Stimulated activated memory B cell treated with anti-CD40 and anti-IgM and Interleukin-4, amounts not matched to agents 10 μg/mL and 1 μg/mL and 100 μg/mL, for 72 hours (primary cell): Measurements from ENCODE around the gene SLC16A7.

Experiments
- ATAC-seq: fragments of 150-1000 bp; cut with Tn5 transposase; 2 replicates; pipeline ENCODE4 v1.10.0; 2021
- H3K27ac Mint-ChIP-seq: one replicate; pipeline ENCODE4 v1.8.0; 2022; ENCODE audit warnings: mild to moderate bottlenecking, mixed read lengths
- H3K27me3 Mint-ChIP-seq: one replicate; pipeline ENCODE4 v1.8.0; 2022; ENCODE audit warnings: mixed read lengths
- H3K36me3 Mint-ChIP-seq: one replicate; pipeline ENCODE4 v1.8.0; 2022; ENCODE audit warnings: mixed read lengths
- H3K4me1 Mint-ChIP-seq: one replicate; pipeline ENCODE4 v1.8.0; 2022; ENCODE audit warnings: mixed read lengths
- H3K4me3 Mint-ChIP-seq: one replicate; pipeline ENCODE4 v1.8.0; 2022; ENCODE audit warnings: mild to moderate bottlenecking, moderate library complexity, mixed read lengths
- H3K9me3 Mint-ChIP-seq: one replicate; pipeline ENCODE4 v1.8.0; 2022; ENCODE audit warnings: mixed read lengths

SLC16A7 gene

GRCh38 chr12:59643550-59643949, 47.7 kb downstream of the SLC16A7 start:
- Mint-ChIP-seq H3K27ac (no peak overlapping the region), H3K36me3 (peaks cover 50% of the 10 kb centered on the region), H3K9me3 (peaks cover 17% of the 10 kb centered on the region), H3K4me3 (no peak overlapping the region), H3K27me3 (no peaks in the 10 kb centered on the region), H3K4me1 (peaks cover 13% of the 10 kb centered on the region)
- peak; percentile 55 for ATAC-seq

GRCh38 chr12:59645242-59645641, 49.4 kb downstream of the SLC16A7 start:
- H3K4me1 Mint-ChIP-seq = peaks cover 21% of the 10 kb centered on the region
- H3K27me3 Mint-ChIP-seq = no peaks in the 10 kb centered on the region
- ATAC-seq = no peak
- peaks cover 58% of the 10 kb centered on the region for H3K36me3 Mint-ChIP-seq
- H3K4me3 Mint-ChIP-seq = no peak overlapping the region
- no peak overlapping the region for H3K27ac Mint-ChIP-seq
- H3K9me3 Mint-ChIP-seq = peaks cover 17% of the 10 kb centered on the region

GRCh38 chr12:59646636-59647035, 50.8 kb downstream of the SLC16A7 start:
- Mint-ChIP-seq H3K4me3 (no peak overlapping the region), H3K4me1 (peaks cover 34% of the 10 kb centered on the region), H3K9me3 (peaks cover 17% of the 10 kb centered on the region), H3K27me3 (no peaks in the 10 kb centered on the region), H3K36me3 (peaks cover 58% of the 10 kb centered on the region), H3K27ac (no peak overlapping the region)
- no peak for ATAC-seq

- Mint-ChIP-seq H3K9me3 (peaks cover 13% of the 10 kb centered on the region), H3K36me3 (peaks cover 50% of the 10 kb centered on the region), H3K4me1 (peaks cover 29% of the 10 kb centered on the region), H3K4me3 (no peak overlapping the region), H3K27ac (no peak overlapping the region), H3K27me3 (no peaks in the 10 kb centered on the region)
- no peak for ATAC-seq
These were observed 53.4 kb downstream of the SLC16A7 start for GRCh38 chr12:59649203-59649602.

- Mint-ChIP-seq H3K27ac (no peak overlapping the region), H3K4me3 (no peak overlapping the region)
These were observed 54.9 kb downstream of the SLC16A7 start for GRCh38 chr12:59650588-59651228.

GRCh38 chr12:59651229-59651920, 55.5 kb downstream of the SLC16A7 start:
- Mint-ChIP-seq H3K36me3 (peaks cover 35% of the 10 kb centered on the region), H3K4me3 (no peak overlapping the region), H3K27me3 (no peaks in the 10 kb centered on the region), H3K27ac (no peak overlapping the region), H3K4me1 (peaks cover 29% of the 10 kb centered on the region), H3K9me3 (peaks cover 3% of the 10 kb centered on the region)
- no peak for ATAC-seq

More at GRCh38 chr12:59650588-59651228, 54.9 kb downstream of the SLC16A7 start:
- peaks cover 4% of the 10 kb centered on the region for H3K9me3 Mint-ChIP-seq
- H3K4me1 Mint-ChIP-seq = peaks cover 29% of the 10 kb centered on the region
- H3K36me3 Mint-ChIP-seq = peaks cover 36% of the 10 kb centered on the region
- H3K27me3 Mint-ChIP-seq = no peaks in the 10 kb centered on the region
- no peak for ATAC-seq

- no peak for ATAC-seq
- Mint-ChIP-seq H3K9me3 (no peaks in the 10 kb centered on the region), H3K27ac (no peak overlapping the region), H3K4me3 (no peak overlapping the region), H3K27me3 (no peaks in the 10 kb centered on the region), H3K36me3 (peaks cover 31% of the 10 kb centered on the region), H3K4me1 (peaks cover 29% of the 10 kb centered on the region)
These were observed 56.3 kb downstream of the SLC16A7 start for GRCh38 chr12:59652130-59652529.

GRCh38 chr12:59654061-59654460, 58.2 kb downstream of the SLC16A7 start:
- no peak for ATAC-seq
- H3K27me3 Mint-ChIP-seq = no peaks in the 10 kb centered on the region
- H3K9me3 Mint-ChIP-seq = no peaks in the 10 kb centered on the region
- no peak overlapping the region for H3K27ac Mint-ChIP-seq
- peaks cover 11% of the 10 kb centered on the region for H3K36me3 Mint-ChIP-seq
- peaks cover 16% of the 10 kb centered on the region for H3K4me1 Mint-ChIP-seq
- no peak overlapping the region for H3K4me3 Mint-ChIP-seq

- peaks cover 7% of the 10 kb centered on the region for H3K4me1 Mint-ChIP-seq
- H3K4me3 Mint-ChIP-seq = no peak overlapping the region
These were observed 61.4 kb downstream of the SLC16A7 start for GRCh38 chr12:59657266-59657665.

GRCh38 chr12:59657711-59658110, 61.9 kb downstream of the SLC16A7 start:
- ATAC-seq = no peak
- no peaks in the 10 kb centered on the region for H3K9me3 Mint-ChIP-seq
- H3K27me3 Mint-ChIP-seq = no peaks in the 10 kb centered on the region
- no peak overlapping the region for H3K27ac Mint-ChIP-seq
- peaks cover 20% of the 10 kb centered on the region for H3K36me3 Mint-ChIP-seq
- no peak overlapping the region for H3K4me3 Mint-ChIP-seq
- H3K4me1 Mint-ChIP-seq = peaks cover 12% of the 10 kb centered on the region

More at GRCh38 chr12:59657266-59657665, 61.4 kb downstream of the SLC16A7 start:
- ATAC-seq = no peak
- no peaks in the 10 kb centered on the region for H3K27me3 Mint-ChIP-seq
- no peaks in the 10 kb centered on the region for H3K9me3 Mint-ChIP-seq
- H3K36me3 Mint-ChIP-seq = peaks cover 16% of the 10 kb centered on the region
- H3K27ac Mint-ChIP-seq = no peak overlapping the region

- Mint-ChIP-seq H3K4me1 (peaks cover 12% of the 10 kb centered on the region), H3K27me3 (no peaks in the 10 kb centered on the region), H3K27ac (no peak overlapping the region)
These were observed 64.3 kb downstream of the SLC16A7 start for GRCh38 chr12:59660148-59660547.

GRCh38 chr12:59660921-59661597, 65.2 kb downstream of the SLC16A7 start:
- Mint-ChIP-seq H3K36me3 (peaks cover 23% of the 10 kb centered on the region), H3K4me1 (peaks cover 12% of the 10 kb centered on the region), H3K27ac (no peak overlapping the region), H3K9me3 (peaks cover 3% of the 10 kb centered on the region), H3K4me3 (no peak overlapping the region), H3K27me3 (no peaks in the 10 kb centered on the region)
- ATAC-seq = no peak

More at GRCh38 chr12:59660148-59660547, 64.3 kb downstream of the SLC16A7 start:
- H3K9me3 Mint-ChIP-seq = no peaks in the 10 kb centered on the region
- ATAC-seq = no peak
- H3K36me3 Mint-ChIP-seq = peaks cover 20% of the 10 kb centered on the region
- H3K4me3 Mint-ChIP-seq = no peak overlapping the region

GRCh38 chr12:59664495-59664894, 68.7 kb downstream of the SLC16A7 start:
- no peak overlapping the region for H3K27ac Mint-ChIP-seq

GRCh38 chr12:59665701-59666100, 69.9 kb downstream of the SLC16A7 start:
- H3K4me1 Mint-ChIP-seq = peaks cover 23% of the 10 kb centered on the region
- H3K36me3 Mint-ChIP-seq = peaks cover 49% of the 10 kb centered on the region

More at GRCh38 chr12:59664495-59664894, 68.7 kb downstream of the SLC16A7 start:
- peaks cover 14% of the 10 kb centered on the region for H3K9me3 Mint-ChIP-seq
- H3K27me3 Mint-ChIP-seq = no peaks in the 10 kb centered on the region
- H3K4me3 Mint-ChIP-seq = no peak overlapping the region
- peaks cover 20% of the 10 kb centered on the region for H3K4me1 Mint-ChIP-seq
- no peak for ATAC-seq
- peaks cover 43% of the 10 kb centered on the region for H3K36me3 Mint-ChIP-seq

GRCh38 chr12:59668674-59669073, 72.8 kb downstream of the SLC16A7 start:
- Mint-ChIP-seq H3K27ac (no peak overlapping the region), H3K4me1 (peaks cover 17% of the 10 kb centered on the region)
- ATAC-seq = no peak

More at GRCh38 chr12:59665701-59666100, 69.9 kb downstream of the SLC16A7 start:
- Mint-ChIP-seq H3K27ac (no peak overlapping the region), H3K27me3 (no peaks in the 10 kb centered on the region), H3K4me3 (no peak overlapping the region), H3K9me3 (peaks cover 14% of the 10 kb centered on the region)
- ATAC-seq = no peak

More at GRCh38 chr12:59668674-59669073, 72.8 kb downstream of the SLC16A7 start:
- H3K4me3 Mint-ChIP-seq = no peak overlapping the region
- H3K9me3 Mint-ChIP-seq = peaks cover 14% of the 10 kb centered on the region
- H3K36me3 Mint-ChIP-seq = peaks cover 41% of the 10 kb centered on the region
- H3K27me3 Mint-ChIP-seq = no peaks in the 10 kb centered on the region
